SIG-M5 (cell line): Measurements from ENCODE around the gene SUN1.
"Not testable (repeated sequence)": the region's sequence is repeated elsewhere in the genome, so short reads cannot be mapped to it uniquely, and the experiment has no call there.

Experiments
- DNase-seq: peaks from one replicate; lab custom pipeline; 2025; lab: John Stamatoyannopoulos, UW

Gene SUN1

DNA sequence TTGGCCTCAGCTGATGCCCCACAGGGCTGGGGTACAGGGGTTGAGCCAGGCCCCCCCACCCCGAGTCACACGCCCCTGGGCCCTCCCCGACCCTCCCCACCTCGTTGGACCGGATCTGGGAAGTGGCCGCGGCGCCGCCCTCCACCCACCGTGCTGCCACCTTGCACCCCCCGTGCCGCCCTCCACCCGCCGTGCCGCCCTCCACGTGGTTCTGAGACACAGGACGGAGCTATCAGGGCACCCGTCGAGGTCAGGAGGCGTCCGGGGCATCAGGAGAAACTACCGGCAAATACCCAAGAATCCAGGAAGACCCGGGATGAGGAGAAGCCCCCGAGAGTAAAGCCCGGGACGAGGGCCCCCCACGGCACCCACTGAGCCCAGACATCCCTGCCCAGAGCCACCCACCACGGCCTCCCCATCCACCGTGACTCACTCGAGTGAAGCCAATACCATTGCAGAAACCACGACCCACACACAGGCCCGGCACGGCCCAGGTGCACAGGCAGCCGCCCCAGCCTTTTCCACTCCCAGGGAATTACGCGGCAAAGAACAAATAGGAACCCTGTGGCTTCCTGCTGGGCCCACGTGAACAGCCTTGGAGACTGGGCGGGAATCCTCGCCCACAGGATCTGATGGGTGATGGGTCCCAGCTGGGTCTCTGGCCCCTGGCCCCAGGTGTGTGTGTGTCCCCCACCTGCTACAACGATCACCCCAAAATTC is 88.2 kb downstream of the SUN1 start:
- DNase-seq: no peak

DNA sequence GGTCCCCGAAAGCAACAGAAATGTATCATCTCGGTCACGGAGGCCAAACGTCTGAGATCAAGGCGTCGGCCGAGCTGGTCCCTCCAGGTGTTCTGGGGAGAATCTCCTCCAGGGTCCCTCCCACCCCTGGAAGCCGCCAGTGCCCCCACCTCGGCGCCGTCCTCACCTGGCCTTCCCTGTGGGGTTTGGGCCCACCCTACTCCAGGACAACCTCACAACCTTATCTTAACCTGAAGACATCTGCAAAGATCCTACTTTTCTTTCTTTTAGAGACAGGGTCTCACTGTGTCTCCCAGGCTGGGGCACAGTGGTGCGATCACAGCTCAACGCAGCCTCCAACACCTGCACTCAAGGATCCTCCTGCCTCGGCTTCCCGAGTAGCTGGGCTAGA is 88.8 kb downstream of the SUN1 start:
- DNase-seq: no peak

DNA sequence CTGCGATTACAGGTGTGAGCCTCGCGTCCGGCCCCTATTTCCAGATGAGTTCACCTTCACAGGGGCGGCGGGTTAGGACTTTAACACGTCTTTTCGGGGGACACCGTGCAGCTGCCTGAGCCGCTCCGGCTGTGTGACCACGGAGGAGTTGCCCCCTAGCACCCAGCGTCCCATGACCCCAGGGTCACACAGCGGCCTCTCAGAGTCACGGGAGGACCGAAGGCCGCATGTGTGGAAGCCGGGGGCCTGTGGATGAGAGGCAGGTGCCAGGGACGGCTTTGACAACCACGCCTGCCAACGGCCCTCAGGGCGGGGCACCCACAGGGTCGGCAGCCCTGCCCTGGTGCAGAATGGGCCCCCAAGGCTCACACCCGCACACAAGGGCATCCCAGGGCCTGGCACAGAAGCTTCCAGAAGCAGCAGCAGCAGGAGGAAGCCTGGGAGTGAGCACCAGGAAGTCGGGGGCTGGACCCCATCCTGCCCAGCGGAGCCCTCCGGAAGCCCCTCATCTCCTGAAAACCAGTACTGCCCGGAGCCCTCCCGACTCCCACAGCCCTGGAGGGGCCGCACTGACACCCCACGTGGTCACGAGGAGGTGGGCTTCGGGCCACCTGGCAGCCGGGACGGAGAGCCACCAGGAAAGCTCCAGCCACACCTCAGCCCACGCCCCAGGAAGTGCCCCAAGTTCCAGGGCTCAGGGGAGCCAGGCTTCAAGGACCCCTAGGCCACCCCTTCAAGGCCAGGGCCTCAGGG is 89.5 kb downstream of the SUN1 start:
- DNase-seq: no peak

DNA sequence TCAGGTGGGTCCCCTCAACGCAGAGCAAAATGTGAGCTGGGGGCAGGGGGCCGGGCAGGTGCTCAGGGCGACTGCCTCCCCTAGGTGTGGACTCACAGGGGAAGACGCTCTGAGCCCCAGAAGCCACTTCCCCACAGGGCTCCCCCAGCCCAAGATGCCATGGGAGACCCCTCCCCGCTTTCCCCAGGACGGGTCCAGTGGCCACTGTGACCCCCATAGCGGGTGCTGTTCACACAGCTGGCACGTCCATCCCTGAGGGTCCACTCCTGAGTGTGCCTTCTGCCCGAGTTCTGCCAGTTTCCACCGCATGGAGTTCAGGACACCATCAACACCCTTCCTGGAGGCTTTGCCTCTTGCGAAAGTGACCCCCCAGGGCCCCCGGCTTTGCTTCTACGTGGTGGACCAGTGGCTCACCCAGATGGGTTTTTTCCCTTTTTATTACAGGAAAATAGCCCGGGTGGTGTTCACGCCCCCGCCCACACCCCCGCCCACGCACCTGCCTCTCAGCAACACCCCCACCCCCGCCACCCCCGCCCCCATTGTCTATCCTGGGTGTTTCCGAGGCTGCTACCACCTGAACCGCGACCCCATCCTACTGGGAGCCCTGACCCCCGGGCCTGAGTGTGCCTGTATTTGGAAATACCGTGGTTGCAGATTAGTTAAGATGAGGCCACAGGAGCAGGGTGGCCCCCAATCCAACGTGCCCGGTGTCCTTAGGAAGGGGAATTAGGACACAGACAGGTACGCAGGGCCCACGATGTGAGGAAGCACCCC is 90.2 kb downstream of the SUN1 start:
- no peak for DNase-seq

DNA sequence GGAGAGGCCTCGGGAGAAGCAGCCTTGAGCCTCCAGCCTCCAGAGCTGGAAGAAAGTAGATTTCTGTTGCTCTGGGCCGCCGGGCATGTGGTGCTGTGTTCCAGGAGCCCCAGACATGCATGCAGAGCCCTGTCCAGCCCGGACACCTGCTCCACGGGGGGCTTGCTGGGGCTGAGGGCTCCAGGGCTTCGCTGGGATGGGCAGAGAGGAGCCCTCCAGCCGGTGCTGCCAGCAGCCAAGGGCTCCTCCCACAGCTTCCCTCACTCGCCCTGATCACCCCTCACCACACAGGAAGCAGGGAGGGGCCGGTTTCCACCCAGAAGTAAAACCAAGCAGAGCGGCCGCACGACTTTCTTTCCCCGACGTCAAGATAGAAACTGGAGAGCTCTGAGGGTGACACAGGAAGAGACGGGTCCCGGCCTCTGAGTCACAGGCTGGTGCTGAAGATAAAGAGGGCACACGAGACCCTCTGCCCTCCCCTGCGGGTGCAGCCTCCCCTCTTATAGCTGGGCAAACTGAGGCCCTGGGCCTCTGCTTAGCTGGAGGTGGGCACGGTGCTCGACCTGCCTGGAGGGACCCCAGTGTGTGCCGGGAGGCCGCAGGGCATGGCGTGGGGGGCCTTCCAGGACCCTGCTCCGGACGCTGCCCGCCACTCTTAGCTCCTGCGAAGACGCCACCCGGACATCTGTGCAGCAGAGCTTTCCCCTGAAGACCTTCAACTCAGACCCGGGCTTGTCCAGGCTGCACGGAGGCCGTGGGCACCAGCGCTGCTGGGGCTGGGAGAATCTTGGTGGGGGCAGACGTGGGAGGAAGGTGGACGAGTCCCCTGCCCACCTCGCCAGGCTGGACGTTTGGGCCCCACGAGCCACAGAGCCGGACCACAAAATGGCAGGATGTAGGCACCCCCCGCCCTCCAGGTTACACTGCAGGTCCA is 91.1 kb downstream of the SUN1 start:
- DNase-seq: peak; percentile 60

DNA sequence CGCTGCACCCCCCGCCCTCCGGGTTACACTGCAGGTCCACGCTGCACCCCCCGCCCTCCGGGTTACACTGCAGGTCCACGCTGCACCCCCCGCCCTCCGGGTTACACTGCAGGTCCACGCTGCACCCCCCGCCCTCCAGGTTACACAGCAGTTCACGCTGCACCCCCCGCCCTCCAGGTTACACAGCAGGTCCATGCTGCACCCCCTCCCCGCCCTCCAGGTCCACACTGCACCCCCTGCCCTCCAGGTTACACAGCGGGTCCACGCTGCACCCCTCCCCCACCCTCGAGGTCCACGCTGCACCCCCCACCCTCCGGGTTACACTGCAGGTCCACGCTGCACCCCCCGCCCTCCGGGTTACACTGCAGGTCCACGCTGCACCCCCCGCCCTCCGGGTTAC is 91.8 kb downstream of the SUN1 start:
- not testable (repeated sequence) for DNase-seq
